Tibial nerve (tissue), 4 donors: ENCODE results near the gene CAP1. TPM values are rescaled to one million over a fixed set of nuclear protein-coding genes. Genes with fewer than 3 reads are reported as not detected.
A peak's percentile ranks its signal among the peaks of the same experiment; 100 is the strongest.

ENCODE experiments used
- DNase-seq, 2 donors: peaks; one replicate each; pipeline ENCODE4 v3.0.0-alpha.2; 2019; ENCODE audit warnings: low spot score in 2 of 2
- H3K27ac ChIP-seq, 4 donors: fragments of 200-600 bp; sonication (generic) in 3 of 4; one replicate each; pipeline ENCODE4 v1.5.1; 2017 to 2019; ENCODE audit warnings: mild to moderate bottlenecking in 1 of 4
- H3K27me3 ChIP-seq, 2 donors: fragments of 200-600 bp; sonication (generic) in 1 of 2; one replicate each; pipeline versions ENCODE4 v1.5.1 to v1.6.0; 2017 to 2019
- H3K36me3 ChIP-seq, 3 donors: fragments of 200-600 bp; sonication (generic); one replicate each; pipeline ENCODE4 v1.5.1; 2018 to 2019
- H3K4me1 ChIP-seq, 4 donors: fragments of 200-600 bp; sonication (generic) in 3 of 4; one replicate each; pipeline ENCODE4 v1.5.1; 2017 to 2019
- H3K4me3 ChIP-seq, 4 donors: fragments of 200-600 bp; sonication (generic) in 3 of 4; one replicate each; pipeline ENCODE4 v1.5.1; 2017 to 2019; ENCODE audit warnings: mild to moderate bottlenecking in 1 of 4, moderate library complexity in 1 of 4
- H3K9me3 ChIP-seq, 4 donors: fragments of 200-600 bp; sonication (generic) in 3 of 4; one replicate each; pipeline ENCODE4 v1.5.1; 2017 to 2019
- EP300 ChIP-seq, 2 donors: sonication (generic); formaldehyde crosslinking; IDR thresholded peaks; one replicate each; pipeline ENCODE4 v1.6.1; 2017; ENCODE audit warnings: antibody characterized with exemption in 2 of 2, mild to moderate bottlenecking in 1 of 2
- POLR2A ChIP-seq, 2 donors: fragments of 450-650 bp; IDR thresholded peaks; one replicate each; pipeline ENCODE4 v1.6.1; 2017; ENCODE audit warnings: antibody characterized with exemption in 2 of 2, mild to moderate bottlenecking in 2 of 2, moderate library complexity in 2 of 2
- WGBS, 2 donors: methylation state at CpG; one replicate each; pipeline ENCODE4 v1.1.5; 2018; 5-methylcytosine and 5-hydroxymethylcytosine counted together
- total RNA-seq, 4 donors: library from RNA; depleted of rRNA; stranded (reverse); fragments of >200 nt; gene quantifications; one replicate each; pipeline ENCODE4 v1.1.0, GENCODE V29; 2016
- TF ChIP-seq, protein P1 (sequence below), 5 experiments: fragments of 200-600 bp in 3 of 5; fragments of 450-650 bp in 2 of 5; sonication (generic) in 3 of 5; IDR thresholded peaks; one replicate each; pipeline ENCODE4 v1.5.1; 2016 to 2019; ENCODE audit warnings: antibody characterized with exemption in 5 of 5, mild to moderate bottlenecking in 3 of 5, moderate library complexity in 2 of 5

CAP1 gene
- total RNA-seq, 4 donors from 2014 or later, result 210 to 281 (median 227) TPM

DNA sequence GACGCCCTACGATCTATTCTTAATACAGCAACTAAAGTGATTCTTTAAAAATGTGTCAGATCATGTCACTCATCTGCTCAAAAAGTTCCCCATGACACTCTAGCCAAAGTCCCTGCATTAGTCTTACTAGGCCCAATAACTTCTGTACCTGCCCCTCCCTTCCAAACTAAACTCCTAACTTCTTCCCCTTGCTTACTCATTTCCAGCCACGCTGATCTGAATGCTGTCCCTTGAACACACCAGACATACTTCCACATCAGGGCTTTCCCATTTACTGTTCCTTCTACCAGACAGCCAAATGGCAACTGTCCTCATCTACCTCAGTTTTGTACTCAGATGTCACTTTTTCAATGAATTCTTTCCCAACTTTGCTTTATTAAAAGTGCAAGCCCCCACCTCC is 55.3 kb downstream of the CAP1 start:
- H3K9me3 ChIP-seq, result no peaks in the 10 kb centered on the region
- TF ChIP-seq POLR2A (IDR thresholded peaks at IDR 0.05) (no peak), EP300 (IDR thresholded peaks at IDR 0.05) (no peak)
- TF ChIP-seq, protein P1, sequence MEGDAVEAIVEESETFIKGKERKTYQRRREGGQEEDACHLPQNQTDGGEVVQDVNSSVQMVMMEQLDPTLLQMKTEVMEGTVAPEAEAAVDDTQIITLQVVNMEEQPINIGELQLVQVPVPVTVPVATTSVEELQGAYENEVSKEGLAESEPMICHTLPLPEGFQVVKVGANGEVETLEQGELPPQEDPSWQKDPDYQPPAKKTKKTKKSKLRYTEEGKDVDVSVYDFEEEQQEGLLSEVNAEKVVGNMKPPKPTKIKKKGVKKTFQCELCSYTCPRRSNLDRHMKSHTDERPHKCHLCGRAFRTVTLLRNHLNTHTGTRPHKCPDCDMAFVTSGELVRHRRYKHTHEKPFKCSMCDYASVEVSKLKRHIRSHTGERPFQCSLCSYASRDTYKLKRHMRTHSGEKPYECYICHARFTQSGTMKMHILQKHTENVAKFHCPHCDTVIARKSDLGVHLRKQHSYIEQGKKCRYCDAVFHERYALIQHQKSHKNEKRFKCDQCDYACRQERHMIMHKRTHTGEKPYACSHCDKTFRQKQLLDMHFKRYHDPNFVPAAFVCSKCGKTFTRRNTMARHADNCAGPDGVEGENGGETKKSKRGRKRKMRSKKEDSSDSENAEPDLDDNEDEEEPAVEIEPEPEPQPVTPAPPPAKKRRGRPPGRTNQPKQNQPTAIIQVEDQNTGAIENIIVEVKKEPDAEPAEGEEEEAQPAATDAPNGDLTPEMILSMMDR (IDR thresholded peaks at IDR 0.05), result no peak
- WGBS, 2 donors, result 90 to 94% methylated on average over 3 of the region's 3 CpGs
- no peak overlapping the region for H3K27ac ChIP-seq
- H3K36me3 ChIP-seq, result peaks cover 0 to 16% (median 0%) of the 10 kb centered on the region in 3 donors
- H3K27me3 ChIP-seq, result no peaks in the 10 kb centered on the region
- DNase-seq, result no peak
- H3K4me3 ChIP-seq, result no peak overlapping the region
- peaks cover 0 to 29% (median 3%) of the 10 kb centered on the region in 4 donors for H3K4me1 ChIP-seq

DNA sequence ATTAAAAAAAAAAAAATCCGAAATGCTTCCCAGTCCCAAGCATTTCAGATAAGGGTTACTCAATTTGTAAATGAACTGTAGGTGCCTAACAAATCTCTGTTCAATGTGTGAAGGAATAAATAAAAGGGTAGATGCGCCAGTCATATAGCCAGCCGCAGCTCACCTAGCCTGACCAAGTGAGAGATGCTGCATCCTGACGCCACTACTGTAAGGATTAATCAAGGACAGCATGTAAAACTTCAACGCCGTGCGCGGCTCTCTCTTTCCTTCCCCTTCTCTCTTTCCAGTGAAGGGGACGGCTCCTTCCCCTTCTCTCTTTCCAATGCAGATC is 56.1 kb downstream of the CAP1 start:
- no peak for TF ChIP-seq EP300 (IDR thresholded peaks at IDR 0.05)
- no peak for TF ChIP-seq POLR2A (IDR thresholded peaks at IDR 0.05)
- TF ChIP-seq, protein P1 (IDR thresholded peaks at IDR 0.05), result no peak
- peak overlapping the region; percentile 44 to 72 (median 69) for H3K27ac ChIP-seq

GRCh38 chr1:40096977-40097782 is 56.7 kb downstream of the CAP1 start, which contains the start of gene PPT1:
PPT1 (minus strand) TSS chr1:40097252; CDS start chr1:40097238, 14 bp downstream.
- H3K27ac ChIP-seq, result peak within 1 kb of the TSS; percentile 44 to 72 (median 69)
- 0 to 1% methylated on average over 43 to 51 of the region's 51 CpGs for WGBS, 2 donors

More for the DNA sequence above, 56.1 kb downstream of the CAP1 start:
- H3K4me3 ChIP-seq, result peak overlapping the region; percentile 54 to 69 (median 56)
- peaks cover 0 to 8% (median 0%) of the 10 kb centered on the region in 3 donors for H3K36me3 ChIP-seq
- DNase-seq, result no peak
- H3K9me3 ChIP-seq, result no peaks in the 10 kb centered on the region
- WGBS, 2 donors, result 10 to 12% methylated on average over 9 of the region's 9 CpGs
- H3K4me1 ChIP-seq, result peaks cover 0 to 29% (median 3%) of the 10 kb centered on the region in 4 donors
- H3K27me3 ChIP-seq, result no peaks in the 10 kb centered on the region

GRCh38 chr1:40102038-40102437 is 61.5 kb downstream of the CAP1 start:
- DNase-seq, result no peak
- peaks cover 0 to 5% (median 0%) of the 10 kb centered on the region in 4 donors for H3K4me1 ChIP-seq
- no peak overlapping the region for H3K27ac ChIP-seq
- H3K27me3 ChIP-seq, result no peaks in the 10 kb centered on the region
- no peak overlapping the region for H3K4me3 ChIP-seq
- WGBS, 2 donors, result 81 to 88% methylated on average over 1 of the region's 1 CpG
- peaks cover 0 to 6% (median 0%) of the 10 kb centered on the region in 4 donors for H3K9me3 ChIP-seq
- no peak for TF ChIP-seq EP300 (IDR thresholded peaks at IDR 0.05)
- TF ChIP-seq, protein P1 (IDR thresholded peaks at IDR 0.05), result no peak
- no peak for TF ChIP-seq POLR2A (IDR thresholded peaks at IDR 0.05)
- no peaks in the 10 kb centered on the region for H3K36me3 ChIP-seq

More at GRCh38 chr1:40096977-40097782, 56.7 kb downstream of the CAP1 start, which contains the start of gene PPT1:
- peak; percentile 55 to 63 for DNase-seq
- H3K4me3 ChIP-seq, result peak within 1 kb of the TSS; percentile 54 to 69 (median 56)
- peaks cover 0 to 29% (median 3%) of the 10 kb centered on the region in 4 donors for H3K4me1 ChIP-seq
- H3K27me3 ChIP-seq, result no peaks in the 10 kb centered on the region
- H3K36me3 ChIP-seq, result peaks cover 0 to 2% (median 0%) of the 10 kb centered on the region in 3 donors
- TF ChIP-seq, protein P1 (IDR thresholded peaks at IDR 0.05), result peak in 3 of 5 experiments; percentile 6 to 47 (median 36)
- TF ChIP-seq EP300 (IDR thresholded peaks at IDR 0.05) (peak in 1 of 2 donors; percentile 83), POLR2A (IDR thresholded peaks at IDR 0.05) (peak in 1 of 2 donors; percentile 47)
- no peaks in the 10 kb centered on the region for H3K9me3 ChIP-seq

- 89 to 96% methylated on average over 3 of the region's 3 CpGs for WGBS, 2 donors
- Histone ChIP-seq H3K9me3 (peaks cover 0 to 6% (median 0%) of the 10 kb centered on the region in 4 donors), H3K27me3 (no peaks in the 10 kb centered on the region), H3K4me3 (no peak overlapping the region), H3K27ac (no peak overlapping the region), H3K36me3 (no peaks in the 10 kb centered on the region), H3K4me1 (no peaks in the 10 kb centered on the region)
- TF ChIP-seq, protein P1 (IDR thresholded peaks at IDR 0.05), result no peak
- TF ChIP-seq POLR2A (IDR thresholded peaks at IDR 0.05) (no peak), EP300 (IDR thresholded peaks at IDR 0.05) (no peak)
- no peak for DNase-seq
Observed at GRCh38 chr1:40102896-40103295, 62.4 kb downstream of the CAP1 start.
